SIG-M5 treated with dmso at 0.1 percent for 504 hours (cell line): ENCODE data around the gene TNS1.
"Not testable (repeated sequence)": the region's sequence is repeated elsewhere in the genome, so short reads cannot be mapped to it uniquely, and the experiment has no call there.

Source experiments
- DNase-seq: peaks from one replicate; lab custom pipeline; 2025; ENCODE audit not compliant: unreplicated experiment; lab: John Stamatoyannopoulos, UW

The TNS1 gene

GRCh38 chr2:217790681-217791392, 212.0 kb downstream of the TNS1 start:
- DNase-seq = no peak

GRCh38 chr2:217790195-217790594, 212.6 kb downstream of the TNS1 start:
- DNase-seq = peak; percentile 24

GRCh38 chr2:217789736-217790181, 213.0 kb downstream of the TNS1 start:
- DNase-seq = no peak

GRCh38 chr2:217789003-217789735, 213.6 kb downstream of the TNS1 start:
- DNase-seq = peak; percentile 56

- DNase-seq = no peak
Observed at GRCh38 chr2:217788669-217789002, 214.2 kb downstream of the TNS1 start.

GRCh38 chr2:217787160-217787877, 215.5 kb downstream of the TNS1 start:
- no peak for DNase-seq

- not testable (repeated sequence) for DNase-seq
Observed at GRCh38 chr2:217786560-217786959, 216.2 kb downstream of the TNS1 start.

- DNase-seq = peak; percentile 70
Observed at GRCh38 chr2:217785544-217786045, 217.2 kb downstream of the TNS1 start.

- no peak for DNase-seq
Observed at GRCh38 chr2:217784996-217785543, 217.7 kb downstream of the TNS1 start.

- DNase-seq = no peak
Observed at GRCh38 chr2:217783243-217783642, 219.6 kb downstream of the TNS1 start.

- DNase-seq = no peak
Observed at GRCh38 chr2:217777906-217778305, 224.9 kb downstream of the TNS1 start.

GRCh38 chr2:217776631-217777030, 226.2 kb downstream of the TNS1 start:
- no peak for DNase-seq

GRCh38 chr2:217775920-217776503, 226.8 kb downstream of the TNS1 start:
- no peak for DNase-seq

GRCh38 chr2:217774232-217774631, 228.6 kb downstream of the TNS1 start:
- no peak for DNase-seq

GRCh38 chr2:217773539-217773938, 229.3 kb downstream of the TNS1 start:
- DNase-seq = no peak

- DNase-seq = no peak
Observed at GRCh38 chr2:217766356-217766755, 236.4 kb downstream of the TNS1 start.

- no peak for DNase-seq
Observed at GRCh38 chr2:217761645-217762277, 241.0 kb downstream of the TNS1 start.

GRCh38 chr2:217759991-217760390, 242.8 kb downstream of the TNS1 start:
- DNase-seq = no peak

GRCh38 chr2:217757108-217757463, 245.7 kb downstream of the TNS1 start:
- DNase-seq = no peak

- DNase-seq = no peak
Observed at GRCh38 chr2:217756375-217757107, 246.3 kb downstream of the TNS1 start.
